HepG2 (cell line): ENCODE results near the gene DNAJA1. TPM values are rescaled to one million over a fixed set of nuclear protein-coding genes. Genes with fewer than 3 reads are reported as not detected.

ENCODE experiments used
- FOXM1 ChIP-seq: sonication (generic); formaldehyde crosslinking; IDR thresholded peaks from 2 replicates; pipeline ENCODE4 v1.5.0; 2020; ENCODE audit warnings: missing genetic modification reagents
- FOXP1 ChIP-seq, 2 experiments: fragments of 450-650 bp in 1 of 2; IDR thresholded peaks; 2 replicates each; pipeline ENCODE4 v1.6.1; 2017 to 2018; ENCODE audit warnings: antibody characterized with exemption in 1 of 2
- HNRNPL ChIP-seq: fragments of 200-400 bp; formaldehyde crosslinking; IDR thresholded peaks from 2 replicates; pipeline ENCODE4 v1.6.1; 2017; ENCODE audit warnings: mild to moderate bottlenecking, low read depth, low read length
- HOXA3 ChIP-seq: sonication (generic); formaldehyde crosslinking; IDR thresholded peaks from 2 replicates; pipeline ENCODE4 v1.5.0; 2020; ENCODE audit warnings: missing genetic modification reagents
- HOXD1 ChIP-seq: sonication (generic); formaldehyde crosslinking; IDR thresholded peaks from 2 replicates; pipeline ENCODE4 v1.5.0; 2020; ENCODE audit warnings: missing genetic modification reagents
- KDM6A ChIP-seq: IDR thresholded peaks from 2 replicates; pipeline ENCODE4 v1.6.1; 2016; ENCODE audit warnings: low read depth
- KLF6 ChIP-seq: IDR thresholded peaks from 2 replicates; pipeline ENCODE4 v1.8.0; 2016; ENCODE audit warnings: missing biosample characterization, missing genetic modification reagents
- MED8 ChIP-seq: sonication (generic); formaldehyde crosslinking; IDR thresholded peaks from 2 replicates; pipeline ENCODE4 v1.8.1; 2023; ENCODE audit warnings: mild to moderate bottlenecking, missing genetic modification reagents; ENCODE audit not compliant: insufficient replicate concordance
- PTBP1 ChIP-seq: fragments of 200-400 bp; formaldehyde crosslinking; IDR thresholded peaks from 2 replicates; pipeline ENCODE4 v1.6.1; 2018; ENCODE audit warnings: low read length, low read depth; ENCODE audit not compliant: poor library complexity, severe bottlenecking
- RXRA ChIP-seq: sonication (generic); formaldehyde crosslinking; IDR thresholded peaks from 2 replicates; pipeline ENCODE4 v1.5.1; 2020; ENCODE audit warnings: missing genetic modification reagents
- SMAD3 ChIP-seq: sonication (generic); formaldehyde crosslinking; IDR thresholded peaks from 2 replicates; pipeline ENCODE4 v1.4.0; 2020; ENCODE audit warnings: missing genetic modification reagents
- SP4 ChIP-seq: sonication (generic); formaldehyde crosslinking; IDR thresholded peaks from 2 replicates; pipeline ENCODE4 v1.8.1; 2023; ENCODE audit warnings: mild to moderate bottlenecking, missing genetic modification reagents
- U2AF1 ChIP-seq: fragments of 200-400 bp; formaldehyde crosslinking; optimal IDR thresholded peaks from 2 replicates; pipeline ENCODE3; 2017; ENCODE audit warnings: mild to moderate bottlenecking, low read depth, low read length
- ZNF414 ChIP-seq: sonication (generic); formaldehyde crosslinking; IDR thresholded peaks from 2 replicates; pipeline ENCODE4 v1.5.0; 2020; ENCODE audit warnings: missing genetic modification reagents
- ZNF569 ChIP-seq: sonication (generic); formaldehyde crosslinking; IDR thresholded peaks from 2 replicates; pipeline ENCODE4 v1.5.0; 2020; ENCODE audit warnings: mild to moderate bottlenecking, missing genetic modification reagents, moderate library complexity, borderline replicate concordance
- ZNF773 ChIP-seq: sonication (generic); formaldehyde crosslinking; IDR thresholded peaks from 2 replicates; pipeline ENCODE4 v1.4.0; 2020; ENCODE audit warnings: missing genetic modification reagents, borderline replicate concordance
- polyA plus RNA-seq, 8 experiments: library from polyadenylated mRNA; depleted of rRNA in 3 of 8; stranded (reverse) in 7 of 8; unstranded in 1 of 8; fragments of >200 nt; fragmentation: Illumina TruSeq in 4 of 8; extraction: Trizol in 4 of 8; gene quantifications; 2 replicates each; pipeline versions ENCODE4 v1.2.1 to v1.2.3, GENCODE V29; 2011 to 2016; ENCODE audit warnings: low read depth in 4 of 8, missing spikeins in 1 of 8, mixed read lengths in 1 of 8; ENCODE audit not compliant: insufficient read depth in 1 of 8
- total RNA-seq, 5 experiments: library from RNA; depleted of rRNA; stranded (reverse); fragments of >200 nt; fragmentation: Illumina TruSeq; extraction: Trizol; gene quantifications; 2 replicates each; pipeline ENCODE4 v1.2.3, GENCODE V29; 2016; ENCODE audit warnings: low read depth in 1 of 5
- TF ChIP-seq, protein P1 (sequence below): sonication (generic); formaldehyde crosslinking; IDR thresholded peaks from 2 replicates; pipeline ENCODE4 v1.5.1; 2020; ENCODE audit warnings: mild to moderate bottlenecking, missing genetic modification reagents, borderline replicate concordance
- TF ChIP-seq, protein P2 (sequence below): sonication (generic); formaldehyde crosslinking; IDR thresholded peaks from 2 replicates; pipeline ENCODE4 v1.8.1; 2023; ENCODE audit warnings: mild to moderate bottlenecking, missing genetic modification reagents, borderline replicate concordance
- TF ChIP-seq, protein P3 (sequence below): fragments of 450-650 bp; IDR thresholded peaks from 2 replicates; pipeline ENCODE4 v1.6.1; 2016
- TF ChIP-seq, protein P4 (sequence below): sonication (generic); formaldehyde crosslinking; IDR thresholded peaks from 2 replicates; pipeline ENCODE4 v1.4.0; 2020; ENCODE audit warnings: mild to moderate bottlenecking, missing genetic modification reagents
- TF ChIP-seq, protein P5 (sequence below): sonication (generic); formaldehyde crosslinking; IDR thresholded peaks from 2 replicates; pipeline ENCODE4 v1.5.0; 2020; ENCODE audit warnings: mild to moderate bottlenecking, missing genetic modification reagents, borderline replicate concordance
- TF ChIP-seq, protein P6 (sequence below): sonication (generic); formaldehyde crosslinking; conservative IDR thresholded peaks from 2 replicates; pipeline ENCODE4 v1.8.0; 2022; ENCODE audit warnings: low read depth, missing genetic modification reagents

Gene DNAJA1
- total and polyA plus RNA-seq, 2 of the 13 experiments (the other 11 are each of a cell fraction or from before 2014, with no cell fraction given), result 95.9 to 306 TPM

DNA sequence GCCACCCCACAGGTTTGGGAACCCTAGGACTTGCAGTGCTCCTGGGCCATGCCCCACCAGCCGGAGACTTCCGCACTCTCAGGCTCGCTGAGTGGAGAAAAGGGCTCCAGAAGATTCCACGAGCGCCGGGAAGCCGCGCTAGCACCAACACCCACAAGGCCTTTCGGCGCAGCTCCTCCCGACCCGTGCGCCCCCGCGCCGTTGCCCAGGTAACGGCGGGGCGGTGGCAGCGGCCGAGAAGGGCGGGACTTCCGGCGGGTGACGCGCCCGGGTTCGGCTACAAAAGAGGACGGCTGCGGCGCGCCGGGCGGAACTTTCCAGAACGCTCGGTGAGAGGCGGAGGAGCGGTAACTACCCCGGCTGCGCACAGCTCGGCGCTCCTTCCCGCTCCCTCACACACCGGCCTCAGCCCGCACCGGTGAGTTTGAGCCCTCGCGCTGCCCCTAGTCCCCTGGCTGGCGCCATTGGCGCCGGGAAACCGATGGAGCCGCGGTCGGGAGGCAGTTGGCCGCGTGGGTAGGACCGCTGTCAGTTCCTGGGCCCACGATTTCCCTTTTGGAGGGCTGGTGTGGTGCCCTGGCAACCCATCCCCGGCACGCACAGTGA, at the start of gene DNAJA1 (continued):
- TF ChIP-seq ZNF569 (CRISPR knock-in tag), result no peak
- TF ChIP-seq, protein P1, sequence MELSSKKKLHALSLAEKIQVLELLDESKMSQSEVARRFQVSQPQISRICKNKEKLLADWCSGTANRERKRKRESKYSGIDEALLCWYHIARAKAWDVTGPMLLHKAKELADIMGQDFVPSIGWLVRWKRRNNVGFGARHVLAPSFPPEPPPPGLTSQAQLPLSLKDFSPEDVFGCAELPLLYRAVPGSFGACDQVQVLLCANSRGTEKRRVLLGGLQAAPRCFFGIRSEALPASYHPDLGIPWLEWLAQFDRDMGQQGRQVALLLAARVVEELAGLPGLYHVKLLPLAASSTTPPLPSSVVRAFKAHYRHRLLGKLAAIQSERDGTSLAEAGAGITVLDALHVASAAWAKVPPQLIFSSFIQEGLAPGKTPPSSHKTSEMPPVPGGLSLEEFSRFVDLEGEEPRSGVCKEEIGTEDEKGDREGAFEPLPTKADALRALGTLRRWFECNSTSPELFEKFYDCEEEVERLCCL (CRISPR knock-in tag), result no peak
- TF ChIP-seq MED8 (CRISPR knock-in tag), result peak; percentile 34
- TF ChIP-seq SMAD3 (CRISPR knock-in tag), result peak; percentile 16; the same call in 1 of the 2 replicates
- no peak for TF ChIP-seq HNRNPL
- TF ChIP-seq KDM6A (CRISPR knock-in tag), result no peak; the same call in 1 of the 2 replicates
- peak; percentile 83 for TF ChIP-seq RXRA
- peak; percentile 60; the same call in 1 of the 2 replicates for TF ChIP-seq HOXD1 (CRISPR knock-in tag)
- no peak for TF ChIP-seq FOXM1 (CRISPR knock-in tag)
- TF ChIP-seq, protein P2, sequence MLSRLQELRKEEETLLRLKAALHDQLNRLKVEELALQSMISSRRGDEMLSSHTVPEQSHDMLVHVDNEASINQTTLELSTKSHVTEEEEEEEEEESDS (CRISPR knock-in tag), result 0 out of 2 replicates have a peak, but pooled peaks have one; percentile 83
- TF ChIP-seq, protein P3, sequence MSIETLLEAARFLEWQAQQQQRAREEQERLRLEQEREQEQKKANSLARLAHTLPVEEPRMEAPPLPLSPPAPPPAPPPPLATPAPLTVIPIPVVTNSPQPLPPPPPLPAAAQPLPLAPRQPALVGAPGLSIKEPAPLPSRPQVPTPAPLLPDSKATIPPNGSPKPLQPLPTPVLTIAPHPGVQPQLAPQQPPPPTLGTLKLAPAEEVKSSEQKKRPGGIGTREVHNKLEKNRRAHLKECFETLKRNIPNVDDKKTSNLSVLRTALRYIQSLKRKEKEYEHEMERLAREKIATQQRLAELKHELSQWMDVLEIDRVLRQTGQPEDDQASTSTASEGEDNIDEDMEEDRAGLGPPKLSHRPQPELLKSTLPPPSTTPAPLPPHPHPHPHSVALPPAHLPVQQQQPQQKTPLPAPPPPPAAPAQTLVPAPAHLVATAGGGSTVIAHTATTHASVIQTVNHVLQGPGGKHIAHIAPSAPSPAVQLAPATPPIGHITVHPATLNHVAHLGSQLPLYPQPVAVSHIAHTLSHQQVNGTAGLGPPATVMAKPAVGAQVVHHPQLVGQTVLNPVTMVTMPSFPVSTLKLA, result peak; percentile 46
- TF ChIP-seq U2AF1, result no peak
- TF ChIP-seq, protein P4, sequence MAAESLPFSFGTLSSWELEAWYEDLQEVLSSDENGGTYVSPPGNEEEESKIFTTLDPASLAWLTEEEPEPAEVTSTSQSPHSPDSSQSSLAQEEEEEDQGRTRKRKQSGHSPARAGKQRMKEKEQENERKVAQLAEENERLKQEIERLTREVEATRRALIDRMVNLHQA (CRISPR knock-in tag), result 0 out of 2 replicates have a peak, but pooled peaks have one; percentile 48
- no peak for TF ChIP-seq ZNF773 (CRISPR knock-in tag)
- TF ChIP-seq, protein P5, sequence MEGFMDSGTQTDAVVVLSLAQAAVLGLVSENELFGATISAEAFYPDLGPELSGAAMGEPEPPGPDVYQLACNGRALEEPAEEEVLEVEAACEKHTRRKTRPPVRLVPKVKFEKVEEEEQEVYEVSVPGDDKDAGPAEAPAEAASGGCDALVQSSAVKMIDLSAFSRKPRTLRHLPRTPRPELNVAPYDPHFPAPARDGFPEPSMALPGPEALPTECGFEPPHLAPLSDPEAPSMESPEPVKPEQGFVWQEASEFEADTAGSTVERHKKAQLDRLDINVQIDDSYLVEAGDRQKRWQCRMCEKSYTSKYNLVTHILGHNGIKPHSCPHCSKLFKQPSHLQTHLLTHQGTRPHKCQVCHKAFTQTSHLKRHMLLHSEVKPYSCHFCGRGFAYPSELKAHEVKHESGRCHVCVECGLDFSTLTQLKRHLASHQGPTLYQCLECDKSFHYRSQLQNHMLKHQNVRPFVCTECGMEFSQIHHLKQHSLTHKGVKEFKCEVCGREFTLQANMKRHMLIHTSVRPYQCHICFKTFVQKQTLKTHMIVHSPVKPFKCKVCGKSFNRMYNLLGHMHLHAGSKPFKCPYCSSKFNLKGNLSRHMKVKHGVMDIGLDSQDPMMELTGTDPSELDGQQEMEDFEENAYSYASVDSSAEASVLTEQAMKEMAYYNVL (CRISPR knock-in tag), result peak; percentile 74
- TF ChIP-seq PTBP1, result no peak
- TF ChIP-seq, protein P6, sequence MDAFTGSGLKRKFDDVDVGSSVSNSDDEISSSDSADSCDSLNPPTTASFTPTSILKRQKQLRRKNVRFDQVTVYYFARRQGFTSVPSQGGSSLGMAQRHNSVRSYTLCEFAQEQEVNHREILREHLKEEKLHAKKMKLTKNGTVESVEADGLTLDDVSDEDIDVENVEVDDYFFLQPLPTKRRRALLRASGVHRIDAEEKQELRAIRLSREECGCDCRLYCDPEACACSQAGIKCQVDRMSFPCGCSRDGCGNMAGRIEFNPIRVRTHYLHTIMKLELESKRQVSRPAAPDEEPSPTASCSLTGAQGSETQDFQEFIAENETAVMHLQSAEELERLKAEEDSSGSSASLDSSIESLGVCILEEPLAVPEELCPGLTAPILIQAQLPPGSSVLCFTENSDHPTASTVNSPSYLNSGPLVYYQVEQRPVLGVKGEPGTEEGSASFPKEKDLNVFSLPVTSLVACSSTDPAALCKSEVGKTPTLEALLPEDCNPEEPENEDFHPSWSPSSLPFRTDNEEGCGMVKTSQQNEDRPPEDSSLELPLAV (CRISPR knock-in tag), result peak; percentile 81; the same call in 1 of the 2 replicates
- TF ChIP-seq HOXA3, result peak; percentile 81
- TF ChIP-seq ZNF414 (CRISPR knock-in tag), result peak; percentile 78; the same call in 1 of the 2 replicates
- peak; percentile 43; the same call in 1 of the 2 replicates for TF ChIP-seq SP4
- no peak for TF ChIP-seq FOXP1 (IDR thresholded peaks at IDR 0.05)
- TF ChIP-seq FOXP1 (CRISPR knock-in tag; IDR thresholded peaks at IDR 0.05), result no peak
- TF ChIP-seq KLF6 (CRISPR knock-in tag), result peak; percentile 76
